ENCODE data around the gene PCNT.
"Not testable (repeated sequence)": the region's sequence is repeated elsewhere in the genome, so short reads cannot be mapped to it uniquely, and the experiment has no call there.

The PCNT gene

DNA sequence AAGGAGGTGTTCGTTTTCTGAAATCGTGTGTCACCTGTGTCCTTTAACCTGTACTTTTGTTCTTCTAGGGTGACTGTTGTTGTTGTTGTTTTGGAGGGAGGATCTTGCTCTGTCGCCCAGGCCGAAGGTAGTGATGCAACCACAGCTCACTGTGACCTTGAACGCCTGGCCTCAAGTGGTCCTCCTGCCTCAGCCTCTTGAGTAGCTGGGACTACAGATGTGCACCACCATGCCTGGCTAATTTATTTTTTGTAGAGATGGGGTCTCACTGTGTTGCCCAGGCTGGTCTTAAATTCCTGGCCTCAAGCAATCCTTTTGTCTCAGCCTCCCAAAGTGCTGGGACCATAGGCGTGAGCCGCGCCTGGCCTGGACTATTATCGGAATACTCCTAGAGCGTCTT is 49.0 kb downstream of the PCNT start:
- not testable (repeated sequence) for H3K4me3 ChIP-seq (ENCODE audit: low read depth, low read length); H3K27me3 ChIP-seq (ENCODE audit: control insufficient read depth, insufficient read depth, low read length); H3K9ac ChIP-seq (ENCODE audit: low read depth, low read length); H3K9me3 ChIP-seq (ENCODE audit: control insufficient read depth, insufficient read depth, low read length); H3K27ac ChIP-seq (ENCODE audit: low read depth, low read length); H3K4me1 ChIP-seq (ENCODE audit: control insufficient read depth, insufficient read depth, low read length)
- H3K36me3 ChIP-seq (ENCODE audit: control insufficient read depth, insufficient read depth, low read length) = peaks cover 25% of the 10 kb centered on the region

DNA sequence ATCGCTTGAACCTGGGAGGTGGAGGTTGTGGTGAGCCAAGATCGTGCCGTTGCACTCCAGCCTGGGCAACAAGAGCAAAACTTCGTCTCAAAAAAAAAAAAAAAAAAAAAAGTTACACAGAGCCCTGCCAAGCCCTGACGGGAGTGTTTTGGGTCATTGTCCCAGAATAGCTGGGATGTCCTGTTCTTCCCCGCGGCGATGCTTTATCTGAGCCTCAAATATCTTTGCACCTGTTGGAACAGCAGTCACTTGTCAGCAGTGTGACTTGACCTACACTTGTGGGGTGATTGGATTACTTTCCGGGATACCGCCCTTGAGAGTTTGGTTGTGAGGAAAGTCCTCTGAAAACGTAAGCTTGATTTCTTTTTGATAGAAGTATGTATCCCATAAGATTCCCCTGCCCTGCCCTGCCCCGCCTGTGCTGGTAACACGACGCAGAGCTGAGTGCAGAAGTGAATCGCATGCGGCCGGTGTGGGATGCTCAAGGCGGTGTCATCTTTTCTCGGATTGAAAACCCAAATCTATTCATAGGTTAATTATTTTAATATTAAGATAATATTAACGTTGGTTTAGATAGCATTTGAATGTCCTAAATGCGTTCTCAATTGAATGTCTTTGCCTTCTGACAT is 50.9 kb downstream of the PCNT start:
- Histone ChIP-seq H3K36me3 (ENCODE audit: control insufficient read depth, insufficient read depth, low read length) (peaks cover 13% of the 10 kb centered on the region), H3K9me3 (ENCODE audit: control insufficient read depth, insufficient read depth, low read length) (no peaks in the 10 kb centered on the region), H3K9ac (ENCODE audit: low read depth, low read length) (no peak overlapping the region), H3K27me3 (ENCODE audit: control insufficient read depth, insufficient read depth, low read length) (no peaks in the 10 kb centered on the region), H3K4me3 (ENCODE audit: low read depth, low read length) (no peak overlapping the region), H3K4me1 (ENCODE audit: control insufficient read depth, insufficient read depth, low read length) (no peaks in the 10 kb centered on the region), H3K27ac (ENCODE audit: low read depth, low read length) (no peak overlapping the region)

- H3K27me3 ChIP-seq (ENCODE audit: control insufficient read depth, insufficient read depth, low read length) = no peaks in the 10 kb centered on the region
- H3K4me3 ChIP-seq (ENCODE audit: low read depth, low read length) = no peak overlapping the region
- H3K4me1 ChIP-seq (ENCODE audit: control insufficient read depth, insufficient read depth, low read length) = no peaks in the 10 kb centered on the region
- no peaks in the 10 kb centered on the region for H3K9me3 ChIP-seq (ENCODE audit: control insufficient read depth, insufficient read depth, low read length)
- no peak overlapping the region for H3K9ac ChIP-seq (ENCODE audit: low read depth, low read length)
- peaks cover 13% of the 10 kb centered on the region for H3K36me3 ChIP-seq (ENCODE audit: control insufficient read depth, insufficient read depth, low read length)
- no peak overlapping the region for H3K27ac ChIP-seq (ENCODE audit: low read depth, low read length)
These were observed 51.7 kb downstream of the PCNT start for GRCh38 chr21:46375560-46376230.

GRCh38 chr21:46376231-46376628 is 52.3 kb downstream of the PCNT start:
- H3K36me3 ChIP-seq (ENCODE audit: control insufficient read depth, insufficient read depth, low read length) = peaks cover 13% of the 10 kb centered on the region

GRCh38 chr21:46376856-46377453 is 53.0 kb downstream of the PCNT start:
- Histone ChIP-seq H3K27ac (ENCODE audit: low read depth, low read length) (no peak overlapping the region), H3K27me3 (ENCODE audit: control insufficient read depth, insufficient read depth, low read length) (no peaks in the 10 kb centered on the region), H3K9ac (ENCODE audit: low read depth, low read length) (no peak overlapping the region), H3K36me3 (ENCODE audit: control insufficient read depth, insufficient read depth, low read length) (peaks cover 11% of the 10 kb centered on the region), H3K9me3 (ENCODE audit: control insufficient read depth, insufficient read depth, low read length) (peaks cover under 1% of the 10 kb centered on the region; the same call in 1 of the 2 replicates), H3K4me1 (ENCODE audit: control insufficient read depth, insufficient read depth, low read length) (peaks cover 6% of the 10 kb centered on the region; the same call in 1 of the 2 replicates), H3K4me3 (ENCODE audit: low read depth, low read length) (no peak overlapping the region)

More at GRCh38 chr21:46376231-46376628, 52.3 kb downstream of the PCNT start:
- H3K9ac ChIP-seq (ENCODE audit: low read depth, low read length) = no peak overlapping the region
- H3K9me3 ChIP-seq (ENCODE audit: control insufficient read depth, insufficient read depth, low read length) = no peaks in the 10 kb centered on the region
- H3K27ac ChIP-seq (ENCODE audit: low read depth, low read length) = no peak overlapping the region
- H3K27me3 ChIP-seq (ENCODE audit: control insufficient read depth, insufficient read depth, low read length) = no peaks in the 10 kb centered on the region
- H3K4me3 ChIP-seq (ENCODE audit: low read depth, low read length) = no peak overlapping the region
- peaks cover 3% of the 10 kb centered on the region; the same call in 1 of the 2 replicates for H3K4me1 ChIP-seq (ENCODE audit: control insufficient read depth, insufficient read depth, low read length)

- Histone ChIP-seq H3K27me3 (ENCODE audit: control insufficient read depth, insufficient read depth, low read length) (no peaks in the 10 kb centered on the region), H3K9ac (ENCODE audit: low read depth, low read length) (no peak overlapping the region), H3K4me3 (ENCODE audit: low read depth, low read length) (no peak overlapping the region), H3K27ac (ENCODE audit: low read depth, low read length) (no peak overlapping the region), H3K36me3 (ENCODE audit: control insufficient read depth, insufficient read depth, low read length) (peaks cover 16% of the 10 kb centered on the region), H3K9me3 (ENCODE audit: control insufficient read depth, insufficient read depth, low read length) (peaks cover 4% of the 10 kb centered on the region; the same call in 1 of the 2 replicates), H3K4me1 (ENCODE audit: control insufficient read depth, insufficient read depth, low read length) (peaks cover 6% of the 10 kb centered on the region; the same call in 1 of the 2 replicates)
These were observed 53.8 kb downstream of the PCNT start for GRCh38 chr21:46377789-46378188.

DNA sequence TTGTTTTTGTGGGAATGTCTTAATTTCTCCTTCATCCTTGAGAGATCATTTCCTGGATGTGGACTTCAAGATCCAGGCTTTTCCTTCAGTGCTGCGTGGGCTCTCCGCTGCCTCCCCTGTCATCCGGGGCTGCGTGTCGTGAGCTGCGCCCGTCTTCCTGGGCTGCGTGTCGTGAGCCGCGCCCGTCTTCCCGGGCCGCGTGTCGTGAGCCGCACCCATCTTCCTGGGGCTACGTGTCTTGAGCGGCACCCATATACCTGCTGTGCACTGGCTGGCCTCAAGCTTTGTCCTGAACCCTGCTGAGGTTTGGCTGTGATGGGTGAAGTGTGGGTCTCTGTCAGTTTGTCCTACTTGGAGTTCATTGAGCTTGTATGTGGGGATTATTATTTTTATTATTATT is 55.1 kb downstream of the PCNT start:
- H3K9ac ChIP-seq (ENCODE audit: low read depth, low read length) = no peak overlapping the region
- H3K4me3 ChIP-seq (ENCODE audit: low read depth, low read length) = no peak overlapping the region
- peaks cover 17% of the 10 kb centered on the region for H3K36me3 ChIP-seq (ENCODE audit: control insufficient read depth, insufficient read depth, low read length)
- H3K27ac ChIP-seq (ENCODE audit: low read depth, low read length) = no peak overlapping the region
- H3K27me3 ChIP-seq (ENCODE audit: control insufficient read depth, insufficient read depth, low read length) = no peaks in the 10 kb centered on the region
- H3K4me1 ChIP-seq (ENCODE audit: control insufficient read depth, insufficient read depth, low read length) = peaks cover 6% of the 10 kb centered on the region; the same call in 1 of the 2 replicates
- H3K9me3 ChIP-seq (ENCODE audit: control insufficient read depth, insufficient read depth, low read length) = peaks cover 4% of the 10 kb centered on the region; the same call in 1 of the 2 replicates

GRCh38 chr21:46379691-46380090 is 55.7 kb downstream of the PCNT start:
- H3K9ac ChIP-seq (ENCODE audit: low read depth, low read length) = no peak overlapping the region
- no peak overlapping the region for H3K4me3 ChIP-seq (ENCODE audit: low read depth, low read length)
- H3K4me1 ChIP-seq (ENCODE audit: control insufficient read depth, insufficient read depth, low read length) = peaks cover 6% of the 10 kb centered on the region; the same call in 1 of the 2 replicates
- no peaks in the 10 kb centered on the region for H3K27me3 ChIP-seq (ENCODE audit: control insufficient read depth, insufficient read depth, low read length)
- peaks cover 19% of the 10 kb centered on the region for H3K36me3 ChIP-seq (ENCODE audit: control insufficient read depth, insufficient read depth, low read length)
- H3K9me3 ChIP-seq (ENCODE audit: control insufficient read depth, insufficient read depth, low read length) = peaks cover 4% of the 10 kb centered on the region; the same call in 1 of the 2 replicates
- H3K27ac ChIP-seq (ENCODE audit: low read depth, low read length) = no peak overlapping the region

DNA sequence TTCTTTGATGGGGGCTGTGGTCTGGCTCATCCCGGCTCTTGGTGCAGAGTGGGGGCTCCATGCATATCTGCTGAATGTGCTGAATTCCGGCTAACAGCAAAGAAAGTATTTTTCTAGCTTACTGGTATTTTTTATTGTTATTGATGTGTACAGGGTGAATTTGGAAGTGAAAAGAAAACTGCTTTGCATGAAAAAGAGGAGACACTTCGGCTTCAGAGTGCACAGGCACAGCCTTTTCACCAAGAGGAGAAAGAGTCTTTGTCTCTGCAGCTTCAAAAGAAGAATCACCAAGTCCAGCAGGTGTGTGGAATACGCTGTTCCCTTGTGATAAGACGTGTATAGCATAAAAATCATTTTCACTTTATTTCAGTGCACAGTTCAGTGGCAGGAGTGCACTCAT is 57.6 kb downstream of the PCNT start:
- Histone ChIP-seq H3K9ac (ENCODE audit: low read depth, low read length) (no peak overlapping the region), H3K9me3 (ENCODE audit: control insufficient read depth, insufficient read depth, low read length) (peaks cover 4% of the 10 kb centered on the region; the same call in 1 of the 2 replicates), H3K4me1 (ENCODE audit: control insufficient read depth, insufficient read depth, low read length) (peaks cover 6% of the 10 kb centered on the region; the same call in 1 of the 2 replicates), H3K27ac (ENCODE audit: low read depth, low read length) (peak overlapping the region; percentile 21), H3K36me3 (ENCODE audit: control insufficient read depth, insufficient read depth, low read length) (peaks cover 32% of the 10 kb centered on the region), H3K27me3 (ENCODE audit: control insufficient read depth, insufficient read depth, low read length) (no peaks in the 10 kb centered on the region), H3K4me3 (ENCODE audit: low read depth, low read length) (no peak overlapping the region)

DNA sequence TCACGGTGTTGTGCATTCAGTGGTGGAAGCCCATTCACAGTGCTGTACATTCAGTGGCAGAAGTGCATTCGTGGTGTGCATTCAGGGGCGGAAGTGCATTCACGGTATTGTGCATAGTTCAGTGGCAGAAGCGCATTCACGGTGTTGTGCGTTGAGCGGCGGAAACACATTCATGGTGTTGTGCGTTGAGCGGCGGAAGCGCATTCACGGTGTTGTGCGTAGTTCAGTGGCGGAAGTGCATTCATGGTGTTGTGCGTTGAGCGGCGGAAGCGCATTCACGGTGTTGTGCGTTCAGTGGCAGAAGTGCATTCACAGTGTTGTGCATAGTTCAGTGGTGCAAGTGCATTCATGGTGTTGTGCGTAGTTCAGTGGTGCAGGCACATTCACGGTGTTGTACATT is 60.6 kb downstream of the PCNT start:
- Histone ChIP-seq H3K4me1 (ENCODE audit: control insufficient read depth, insufficient read depth, low read length) (peaks cover 6% of the 10 kb centered on the region; the same call in 1 of the 2 replicates), H3K36me3 (ENCODE audit: control insufficient read depth, insufficient read depth, low read length) (peaks cover 45% of the 10 kb centered on the region), H3K27me3 (ENCODE audit: control insufficient read depth, insufficient read depth, low read length) (no peaks in the 10 kb centered on the region), H3K27ac (ENCODE audit: low read depth, low read length) (no peak overlapping the region), H3K9ac (ENCODE audit: low read depth, low read length) (no peak overlapping the region), H3K9me3 (ENCODE audit: control insufficient read depth, insufficient read depth, low read length) (peaks cover 4% of the 10 kb centered on the region; the same call in 1 of the 2 replicates), H3K4me3 (ENCODE audit: low read depth, low read length) (no peak overlapping the region)
